IMR-90 (cell line): ENCODE data around the gene MTG1. TPM values are rescaled to one million over a fixed set of nuclear protein-coding genes. Genes with fewer than 3 reads are reported as not detected.

ENCODE experiments used
- ATAC-seq: fragments of 200-7000 bp; cut with Tn5 transposase; 2 replicates; pipeline ENCODE4 v1.9.1; 2020; ENCODE audit warnings: low read depth, mild to moderate bottlenecking, moderate library complexity
- BruUV-seq: library from RNA; stranded (reverse); fragments of 400-500 nt; replicated peaks from 2 replicates; lab custom pipeline; 2021; lab: Mats Ljungman, UMichigan
- CTCF ChIA-PET: fragments of 300-600 bp; formaldehyde crosslinking; extraction: SDS; loops from one replicate; lab custom pipeline; 2021; ENCODE audit warnings: antibody characterized with exemption; lab: Yijun Ruan, JAX
- POLR2A ChIA-PET: fragments of 300-600 bp; sonication (Branson Sonifier 250); formaldehyde crosslinking; loops from one replicate; lab custom pipeline; 2022; ENCODE audit warnings: antibody characterized with exemption; ENCODE audit not compliant: unreplicated experiment; lab: Charles Lee
- DNase-seq: peaks from one replicate; pipeline ENCODE4 v3.0.0; 2013
- H2AFZ ChIP-seq: replicated peaks from 2 replicates; pipeline ENCODE3; 2013; ENCODE audit warnings: low read length, mild to moderate bottlenecking; ENCODE audit not compliant: poor library complexity
- H2AK5ac ChIP-seq: 2 replicates; pipeline ENCODE4 v1.6.1; 2013; ENCODE audit warnings: low read depth, low read length, inconsistent platforms
- H2AK9ac ChIP-seq: replicated peaks from 2 replicates; pipeline ENCODE3; 2013; ENCODE audit warnings: mild to moderate bottlenecking, low read depth, low read length, moderate library complexity; ENCODE audit not compliant: poor library complexity
- H2BK120ac ChIP-seq: 2 replicates; pipeline ENCODE4 v1.6.1; 2013; ENCODE audit warnings: low read depth, low read length, inconsistent platforms
- H2BK15ac ChIP-seq: 3 replicates; pipeline ENCODE4 v1.6.1; 2013; ENCODE audit warnings: low read depth, low read length, inconsistent platforms
- H2BK20ac ChIP-seq: 2 replicates; pipeline ENCODE4 v1.6.1; 2013; ENCODE audit warnings: low read depth, mild to moderate bottlenecking, inconsistent platforms, low read length, moderate library complexity
- H2BK5ac ChIP-seq: 2 replicates; pipeline ENCODE4 v1.6.1; 2013; ENCODE audit warnings: mild to moderate bottlenecking, low read depth, low read length, inconsistent platforms; ENCODE audit not compliant: poor library complexity, severe bottlenecking
- H3K14ac ChIP-seq: replicated peaks from 2 replicates; pipeline ENCODE4 v1.6.1; 2013; ENCODE audit warnings: low read depth, low read length, inconsistent platforms
- H3K18ac ChIP-seq: 2 replicates; pipeline ENCODE4 v1.6.1; 2013; ENCODE audit warnings: low read depth, low read length, control low read depth
- H3K23ac ChIP-seq: 2 replicates; pipeline ENCODE4 v1.6.1; 2013; ENCODE audit warnings: low read depth, low read length, inconsistent platforms
- H3K27ac ChIP-seq: 2 replicates; pipeline ENCODE4 v1.5.1; 2013; ENCODE audit warnings: mild to moderate bottlenecking, control low read depth, low read length; ENCODE audit not compliant: insufficient read depth
- H3K27me3 ChIP-seq: 2 replicates; pipeline ENCODE4 v1.6.1; 2013; ENCODE audit warnings: low read length; ENCODE audit not compliant: control insufficient read depth, insufficient read depth
- H3K36me3 ChIP-seq: 2 replicates; pipeline ENCODE4 v1.6.1; 2013; ENCODE audit warnings: low read length, mixed read lengths; ENCODE audit not compliant: control insufficient read depth, insufficient read depth
- H3K4ac ChIP-seq: 2 replicates; pipeline ENCODE4 v1.6.1; 2013; ENCODE audit warnings: low read depth, low read length, inconsistent platforms
- H3K4me1 ChIP-seq: 2 replicates; pipeline ENCODE4 v1.6.1; 2013; ENCODE audit warnings: low read length, mixed read lengths; ENCODE audit not compliant: control insufficient read depth, insufficient read depth
- H3K4me2 ChIP-seq: 2 replicates; pipeline ENCODE4 v1.6.1; 2013; ENCODE audit warnings: low read depth, mild to moderate bottlenecking, control low read depth, low read length, moderate library complexity
- H3K4me3 ChIP-seq: 2 replicates; pipeline ENCODE4 v1.5.1; 2013; ENCODE audit warnings: low read depth, mild to moderate bottlenecking, control low read depth, low read length, moderate library complexity; ENCODE audit not compliant: insufficient read depth
- H3K56ac ChIP-seq: 2 replicates; pipeline ENCODE4 v1.6.1; 2013; ENCODE audit warnings: low read length, inconsistent platforms; ENCODE audit not compliant: insufficient read depth; ENCODE audit errors: extremely low read depth
- H3K79me1 ChIP-seq, 2 experiments: 2 replicates each; pipeline ENCODE4 v1.6.1; 2013; ENCODE audit warnings: low read length in 2 of 2, inconsistent platforms in 1 of 2, low read depth in 1 of 2
- H3K9ac ChIP-seq: 2 replicates; pipeline ENCODE4 v1.6.1; 2013; ENCODE audit warnings: low read depth, low read length, control low read depth
- H3K9me1 ChIP-seq: 2 replicates; pipeline ENCODE4 v1.6.1; 2013; ENCODE audit warnings: low read length, inconsistent platforms; ENCODE audit not compliant: insufficient read depth
- H3K9me3 ChIP-seq: 2 replicates; pipeline ENCODE4 v1.6.1; 2013; ENCODE audit warnings: low read length; ENCODE audit not compliant: control insufficient read depth, insufficient read depth
- H4K20me1 ChIP-seq: 2 replicates; pipeline ENCODE4 v1.6.1; 2013; ENCODE audit warnings: low read length, inconsistent platforms; ENCODE audit not compliant: insufficient read depth
- H4K5ac ChIP-seq: 2 replicates; pipeline ENCODE4 v1.6.1; 2013; ENCODE audit warnings: mild to moderate bottlenecking, low read depth, low read length, control low read depth
- H4K8ac ChIP-seq, 2 experiments: 2 replicates each; pipeline ENCODE4 v1.6.1; 2013; ENCODE audit warnings: low read depth in 2 of 2, low read length in 2 of 2, control low read depth in 1 of 2, inconsistent platforms in 1 of 2
- H4K91ac ChIP-seq: 2 replicates; pipeline ENCODE4 v1.6.1; 2013; ENCODE audit warnings: low read depth, low read length, inconsistent platforms; ENCODE audit not compliant: insufficient read depth
- CTCF ChIP-seq: conservative IDR thresholded peaks from 2 replicates; pipeline ENCODE4 v1.5.1; 2012; ENCODE audit warnings: mild to moderate bottlenecking, low read depth, low read length, improper control_type of control experiment
- MXI1 ChIP-seq: IDR thresholded peaks from 2 replicates; pipeline ENCODE4 v1.6.1; 2012; ENCODE audit warnings: low read depth, mild to moderate bottlenecking, low read length, moderate library complexity, borderline replicate concordance
- POLR2A ChIP-seq: IDR thresholded peaks from 2 replicates; pipeline ENCODE4 v1.6.1; 2012; ENCODE audit warnings: mild to moderate bottlenecking, low read depth, low read length
- RAD21 ChIP-seq: IDR thresholded peaks from 2 replicates; pipeline ENCODE4 v1.6.1; 2012; ENCODE audit warnings: low read length, improper control_type of control experiment
- RFX5 ChIP-seq: IDR thresholded peaks from 2 replicates; pipeline ENCODE4 v1.8.0; 2012; ENCODE audit warnings: low read depth, mild to moderate bottlenecking, low read length, moderate library complexity
- SMC3 ChIP-seq: fragments of 150-350 bp; IDR thresholded peaks from 2 replicates; pipeline ENCODE4 v1.6.1; 2016; ENCODE audit warnings: low read depth, mild to moderate bottlenecking, antibody characterized with exemption, low read length, moderate library complexity
- USF2 ChIP-seq: fragments of 150-350 bp; IDR thresholded peaks from 2 replicates; pipeline ENCODE4 v1.6.1; 2017; ENCODE audit warnings: mild to moderate bottlenecking, antibody characterized with exemption, low read length, low read depth
- WGBS, 2 experiments: methylation state at CpG; one replicate each; pipeline versions ENCODE4 v1.1.5 to v1.1.7; 2013; ENCODE audit warnings: missing lambda C conversion rate in 2 of 2; ENCODE audit not compliant: insufficient read length in 1 of 2; ENCODE audit errors: extremely low coverage in 2 of 2; 5-methylcytosine and 5-hydroxymethylcytosine counted together
- dilution Hi-C: fragments of 300-500 bp; cut with HindIII; formaldehyde crosslinking; loops from one replicate; pipeline ENCODE4 v1.14.3; 2018; ENCODE audit warnings: low sequenced_read_pairs; ENCODE audit not compliant: unreplicated experiment
- in situ Hi-C: fragments of 300-500 bp; cut with MboI; formaldehyde crosslinking; loops from 3 replicates; pipeline ENCODE4 v1.14.3; 2019; ENCODE audit warnings: low sequenced_read_pairs, inconsistent platforms, mixed read lengths
- intact Hi-C: fragments of 100-400 bp; cut with micrococcal nuclease; formaldehyde crosslinking; loops from 2 replicates; pipeline ENCODE4 v1.10.0; 2022
- polyA plus RNA-seq, 3 experiments: library from polyadenylated mRNA; depleted of rRNA; stranded (reverse); fragments of >200 nt; gene quantifications; 2 replicates each; pipeline ENCODE4 v1.2.3, GENCODE V29; 2012; ENCODE audit warnings: low replicate concordance in 1 of 3
- total RNA-seq: library from RNA; depleted of rRNA; stranded (reverse); fragments of >200 nt; gene quantifications from 2 replicates; pipeline ENCODE4 v1.2.3, GENCODE V29; 2012

MTG1 gene
- total and polyA plus RNA-seq, 2 of the 4 experiments (the other 2 are of a cell fraction), result 38.5 to 64.8 TPM

GRCh38 chr10:133419211-133419950 is 25.4 kb downstream of the MTG1 start (continued):
- no peak for TF ChIP-seq RFX5

GRCh38 chr10:133420028-133420427 is 26.1 kb downstream of the MTG1 start:
- H3K27ac ChIP-seq, result no peak overlapping the region
- intact Hi-C loops, result no loop called here
- no peak overlapping the region for H2AFZ ChIP-seq
- 89% methylated on average over 11 of the region's 17 CpGs; no CpG with 5 or more reads in 1 of the 2 experiments for WGBS, 2 experiments
- BruUV-seq, result no TSS peak
- peaks cover 6 to 7% of the 10 kb centered on the region in 2 experiments; a peak in 1 of 4 replicates for H3K79me1 ChIP-seq
- H3K4me1 ChIP-seq, result no peaks in the 10 kb centered on the region; the same call in 1 of the 2 replicates
- no peak overlapping the region for H3K9ac ChIP-seq
- H3K9me3 ChIP-seq, result no peaks in the 10 kb centered on the region
- CTCF ChIA-PET, result no interaction called here
- no peak overlapping the region for H2AK5ac ChIP-seq
- no peaks in the 10 kb centered on the region; the same call in none of the 2 replicates for H4K20me1 ChIP-seq
- no peak overlapping the region for H3K56ac ChIP-seq
- H3K18ac ChIP-seq, result no peak overlapping the region
- H2BK5ac ChIP-seq, result no peak overlapping the region
- no peak overlapping the region for H2AK9ac ChIP-seq
- no peak overlapping the region for H4K5ac ChIP-seq
- H2BK15ac ChIP-seq, result no peak overlapping the region
- no peak overlapping the region for H3K4ac ChIP-seq
- H3K36me3 ChIP-seq, result peaks cover 30% of the 10 kb centered on the region
- in situ Hi-C loops, result no loop called here
- H3K4me3 ChIP-seq, result no peak overlapping the region
- no peak overlapping the region for H2BK20ac ChIP-seq
- H4K8ac ChIP-seq, result no peak overlapping the region
- TF ChIP-seq RAD21 (no peak), MXI1 (no peak), CTCF (no peak), SMC3 (no peak), POLR2A (no peak), USF2 (no peak)
- DNase-seq (no peak), ATAC-seq (no peak)
- no peaks in the 10 kb centered on the region for H3K9me1 ChIP-seq
- no peak overlapping the region for H3K4me2 ChIP-seq
- no peak overlapping the region for H4K91ac ChIP-seq
- H2BK120ac ChIP-seq, result no peak overlapping the region
- no peak overlapping the region for H3K14ac ChIP-seq
- dilution Hi-C loops, result no loop called here
- H3K27me3 ChIP-seq, result peaks cover 3% of the 10 kb centered on the region; the same call in 1 of the 2 replicates
- no peak overlapping the region for H3K23ac ChIP-seq
- POLR2A ChIA-PET, result no interaction called here
